Adrenal gland (tissue), 12 donors: ENCODE data around the gene ELK1. TPM values are rescaled to one million over a fixed set of nuclear protein-coding genes. Genes with fewer than 3 reads are reported as not detected.

Experiments used
- DNase-seq, 7 donors: peaks; one replicate each; pipeline ENCODE4 v3.0.0-alpha.2; 2019 to 2020
- H3K27ac ChIP-seq, 5 donors: fragments of 200-600 bp; sonication (generic) in 4 of 5; 1 replicate in 3 of 5; 2 replicates in 2 of 5; pipeline versions ENCODE4 v1.5.1 to v1.8.0; 2016 to 2020; ENCODE audit warnings: mild to moderate bottlenecking in 1 of 5
- H3K27me3 ChIP-seq: fragments of 200-600 bp; 2 replicates; pipeline ENCODE4 v1.8.0; 2021
- H3K36me3 ChIP-seq, 2 donors: fragments of 200-600 bp; replicated peaks in 1 of 2; 1 replicate in 1 of 2; 2 replicates in 1 of 2; pipeline versions ENCODE4 v1.5.1 to v1.8.0; 2018 to 2022
- H3K4me1 ChIP-seq, 2 donors: fragments of 200-600 bp; replicated peaks in 1 of 2; 1 replicate in 1 of 2; 2 replicates in 1 of 2; pipeline versions ENCODE4 v1.5.1 to v1.8.0; 2018 to 2021
- H3K4me3 ChIP-seq, 4 donors: fragments of 200-600 bp; sonication (generic) in 3 of 4; one replicate each; pipeline ENCODE4 v1.5.1; 2016 to 2018
- H3K9me3 ChIP-seq, 3 donors: fragments of 200-600 bp; sonication (generic) in 1 of 3; replicated peaks in 1 of 3; 1 replicate in 2 of 3; 2 replicates in 1 of 3; pipeline versions ENCODE4 v1.5.1 to v1.8.0; 2016 to 2021
- CTCF ChIP-seq, 6 experiments: fragments of 450-650 bp in 4 of 6; fragments of 200-600 bp in 2 of 6; sonication (generic) in 1 of 6; IDR thresholded peaks; 1 replicate in 5 of 6; 2 replicates in 1 of 6; pipeline versions ENCODE4 v1.5.1 to v1.8.0; 2016 to 2021; ENCODE audit warnings: antibody characterized with exemption in 6 of 6, mild to moderate bottlenecking in 2 of 6, moderate library complexity in 1 of 6
- POLR2A ChIP-seq, 2 donors: fragments of 450-650 bp; IDR thresholded peaks; one replicate each; pipeline ENCODE4 v1.6.1; 2017; ENCODE audit warnings: antibody characterized with exemption in 2 of 2, mild to moderate bottlenecking in 2 of 2, moderate library complexity in 1 of 2
- whole genome bisulfite sequencing, 4 donors: extraction: QIAGEN DNeasy Blood & Tissue Kit in 2 of 4; methylation state at CpG; one replicate each; pipeline versions ENCODE4 v1.1.5 to v1.1.7; 2013 to 2017; 5-methylcytosine and 5-hydroxymethylcytosine counted together
- intact Hi-C, 2 donors: fragments of 100-400 bp; cut with DNase I; formaldehyde crosslinking; loops; one replicate each; pipeline versions ENCODE4 v1.14.1 to v1.15.0; 2022 to 2023
- polyA plus RNA-seq, 3 donors: library from polyadenylated mRNA; stranded (reverse); fragments of 200-250 nt in 2 of 3; fragments of 350-450 nt in 1 of 3; fragmentation: Illumina TruSeq in 1 of 3; extraction: RNeasy Lipid Tissue Mini Kit (QIAGEN cat#74804) in 1 of 3; gene quantifications; one replicate each; pipeline ENCODE4 v1.2.3, GENCODE V29; 2013 to 2014
- total RNA-seq, 9 donors: library from RNA; depleted of rRNA in 4 of 9; stranded (reverse); fragments of >200 nt in 4 of 9; fragments of 120-200 nt in 1 of 9; fragmentation: NEBNext Ultra II Directional in 1 of 9; extraction: Animal tissue kit (Norgen Biotek cat#: 25700) in 1 of 9; gene quantifications; one replicate each; pipeline versions ENCODE4 v1.1.0 to v1.2.4, GENCODE V29; 2013 to 2023
- donor health status: healthy with polysubstance abuse.
- donor health status: Bipolar disorder and iron deficiency.
- donor health status: DM: yes; HTN: yes; CAD: no.
- donor health status: DM: no; HTN: no; CAD: no.
- donor health status: DM: no; HTN: no; CAD: no.
- donor health status: DM: yes; HTN: yes; CAD: no.

ELK1 gene
- total and polyA plus RNA-seq, 12 donors = 21.6 to 78.8 (median 46.3) TPM

GRCh38 chrX:47620303-47620685 lies 30.1 kb downstream of the ELK1 start:
- no peak for DNase-seq
- 54 to 94% (median 64%) methylated on average over 5 to 9 of the region's 9 CpGs for WGBS, 4 donors
- H3K27me3 ChIP-seq = peaks cover 12% of the 10 kb centered on the region
- H3K4me1 ChIP-seq = no peaks in the 10 kb centered on the region
- no peaks in the 10 kb centered on the region for H3K9me3 ChIP-seq
- H3K27ac ChIP-seq = no peak overlapping the region
- H3K36me3 ChIP-seq = no peaks in the 10 kb centered on the region
- intact Hi-C loops = no loop called here
- TF ChIP-seq POLR2A (IDR thresholded peaks at IDR 0.05) = no peak
- no peak for TF ChIP-seq CTCF (IDR thresholded peaks at IDR 0.05)
- H3K4me3 ChIP-seq = no peak overlapping the region

DNA sequence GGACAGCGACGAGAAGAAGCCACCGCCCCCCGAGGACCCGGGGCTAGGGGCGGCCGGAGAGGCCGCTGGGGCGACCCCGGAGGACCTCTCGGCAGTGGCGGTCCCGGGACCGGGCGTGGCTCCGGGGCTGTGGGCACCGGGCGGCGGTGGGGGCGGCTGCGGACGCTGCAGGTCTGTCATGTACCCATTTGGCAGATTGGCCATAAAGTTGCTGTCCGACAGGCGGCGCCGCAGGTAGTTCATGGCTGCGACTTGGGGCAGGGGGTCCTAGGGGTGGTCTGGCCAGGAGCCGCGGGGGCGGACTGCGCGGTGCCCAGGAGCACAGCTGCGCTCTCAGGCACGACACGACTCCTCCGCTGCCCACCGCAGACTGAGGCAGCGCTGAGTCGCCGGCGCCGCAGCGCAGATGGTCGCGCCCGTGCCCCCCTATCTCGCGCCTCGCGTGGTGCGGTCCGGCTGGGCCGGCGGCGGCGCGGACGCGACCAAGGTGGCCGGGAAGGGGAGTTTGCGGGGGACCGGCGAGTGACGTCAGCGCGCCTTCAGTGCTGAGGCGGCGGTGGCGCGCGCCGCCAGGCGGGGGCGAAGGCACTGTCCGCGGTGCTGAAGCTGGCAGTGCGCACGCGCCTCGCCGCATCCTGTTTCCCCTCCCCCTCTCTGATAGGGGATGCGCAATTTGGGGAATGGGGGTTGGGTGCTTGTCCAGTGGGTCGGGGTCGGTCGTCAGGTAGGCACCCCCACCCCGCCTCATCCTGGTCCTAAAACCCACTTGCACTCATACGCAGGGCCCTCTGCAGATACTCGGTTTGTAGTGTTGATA lies 30.7 kb downstream of the ELK1 start, which contains the start of gene SYN1:
Gene SYN1 (minus strand): TSS at position 372 of the 817 bp plus-strand sequence. CDS start 129 bp downstream, at position 243.
- H3K9me3 ChIP-seq = no peaks in the 10 kb centered on the region

GRCh38 chrX:47618923-47619485 lies 31.4 kb downstream of the ELK1 start:
- 32 to 75% (median 67%) methylated on average over 5 to 32 of the region's 32 CpGs for WGBS, 4 donors
- H3K27me3 ChIP-seq = peaks cover 12% of the 10 kb centered on the region
- intact Hi-C loops = no loop called here
- H3K36me3 ChIP-seq = no peaks in the 10 kb centered on the region
- DNase-seq = no peak
- peak overlapping the region in 1 of 4 donors; percentile 44 for H3K4me3 ChIP-seq
- H3K27ac ChIP-seq = no peak overlapping the region
- H3K4me1 ChIP-seq = no peaks in the 10 kb centered on the region
- no peaks in the 10 kb centered on the region for H3K9me3 ChIP-seq
- TF ChIP-seq CTCF (IDR thresholded peaks at IDR 0.05) = no peak
- TF ChIP-seq POLR2A (IDR thresholded peaks at IDR 0.05) = no peak

More for the DNA sequence above, 30.7 kb downstream of the ELK1 start, which contains the start of gene SYN1:
- no peaks in the 10 kb centered on the region for H3K36me3 ChIP-seq
- H3K27ac ChIP-seq = no peak within 1 kb of the TSS
- no peaks in the 10 kb centered on the region for H3K4me1 ChIP-seq
- H3K4me3 ChIP-seq = peak within 1 kb of the TSS in 1 of 4 donors; percentile 44
- peak in 4 of 6 experiments; percentile 8 to 41 (median 22) for TF ChIP-seq CTCF (IDR thresholded peaks at IDR 0.05)
- no peak for TF ChIP-seq POLR2A (IDR thresholded peaks at IDR 0.05)
- WGBS, 4 donors = 1 to 41% (median 32%) methylated on average over 23 to 88 of the region's 88 CpGs; no CpG with 5 or more reads in 1 of the 4 donors
- peaks cover 12% of the 10 kb centered on the region for H3K27me3 ChIP-seq
- peak; percentile 79 to 89 (median 83) for DNase-seq
- intact Hi-C loops = no loop called here

- Histone ChIP-seq H3K27ac (no peak overlapping the region), H3K27me3 (peaks cover 3% of the 10 kb centered on the region), H3K4me3 (no peak overlapping the region), H3K36me3 (no peaks in the 10 kb centered on the region), H3K4me1 (no peaks in the 10 kb centered on the region), H3K9me3 (no peaks in the 10 kb centered on the region)
- intact Hi-C loops = no loop called here
- 69 to 91% (median 86%) methylated on average over 4 to 5 of the region's 5 CpGs for WGBS, 4 donors
- TF ChIP-seq POLR2A (IDR thresholded peaks at IDR 0.05) (no peak), CTCF (IDR thresholded peaks at IDR 0.05) (no peak)
- peak in 1 of 7 donors; percentile 6 for DNase-seq
Observed at GRCh38 chrX:47614618-47615017, 35.7 kb downstream of the ELK1 start.
